ENCODE measurements around the gene PHF21A.

PHF21A gene

GRCh38 chr11:46050003-46050461 is 71.2 kb downstream of the PHF21A start:
- Histone ChIP-seq H3K27ac (ENCODE audit: low read depth, low read length) (peak overlapping the region; percentile 15), H3K9me3 (ENCODE audit: low read length) (no peaks in the 10 kb centered on the region), H3K27me3 (ENCODE audit: control insufficient read depth in 1 of 2, insufficient read depth in 2 of 2, low read length in 2 of 2) (no peaks in the 10 kb centered on the region), H3K4me3 (ENCODE audit: low read depth in 1 of 2, low read length in 2 of 2) (no peak overlapping the region), H3K9ac (ENCODE audit: low read length) (no peak overlapping the region), H3K36me3 (ENCODE audit: insufficient read depth, low read length) (no peaks in the 10 kb centered on the region), H3K4me1 (ENCODE audit: insufficient read depth, low read length) (peaks cover 28% of the 10 kb centered on the region)

- Histone ChIP-seq H3K27ac (ENCODE audit: low read depth, low read length) (no peak overlapping the region), H3K9ac (ENCODE audit: low read length) (no peak overlapping the region), H3K9me3 (ENCODE audit: low read length) (no peaks in the 10 kb centered on the region), H3K4me1 (ENCODE audit: insufficient read depth, low read length) (peaks cover 28% of the 10 kb centered on the region), H3K27me3 (ENCODE audit: control insufficient read depth in 1 of 2, insufficient read depth in 2 of 2, low read length in 2 of 2) (no peaks in the 10 kb centered on the region), H3K36me3 (ENCODE audit: insufficient read depth, low read length) (no peaks in the 10 kb centered on the region), H3K4me3 (ENCODE audit: low read depth in 1 of 2, low read length in 2 of 2) (no peak overlapping the region)
Observed at GRCh38 chr11:46049325-46049897, 71.8 kb downstream of the PHF21A start.

GRCh38 chr11:46048198-46048597 is 73.1 kb downstream of the PHF21A start:
- Histone ChIP-seq H3K9ac (ENCODE audit: low read length) (no peak overlapping the region), H3K36me3 (ENCODE audit: insufficient read depth, low read length) (no peaks in the 10 kb centered on the region), H3K4me1 (ENCODE audit: insufficient read depth, low read length) (peaks cover 34% of the 10 kb centered on the region), H3K27me3 (ENCODE audit: control insufficient read depth in 1 of 2, insufficient read depth in 2 of 2, low read length in 2 of 2) (no peaks in the 10 kb centered on the region), H3K4me3 (ENCODE audit: low read depth in 1 of 2, low read length in 2 of 2) (no peak overlapping the region), H3K27ac (ENCODE audit: low read depth, low read length) (no peak overlapping the region), H3K9me3 (ENCODE audit: low read length) (no peaks in the 10 kb centered on the region)

GRCh38 chr11:46047520-46047919 is 73.7 kb downstream of the PHF21A start:
- Histone ChIP-seq H3K9ac (ENCODE audit: low read length) (no peak overlapping the region), H3K36me3 (ENCODE audit: insufficient read depth, low read length) (no peaks in the 10 kb centered on the region), H3K27ac (ENCODE audit: low read depth, low read length) (no peak overlapping the region), H3K27me3 (ENCODE audit: control insufficient read depth in 1 of 2, insufficient read depth in 2 of 2, low read length in 2 of 2) (no peaks in the 10 kb centered on the region), H3K4me3 (ENCODE audit: low read depth in 1 of 2, low read length in 2 of 2) (no peak overlapping the region), H3K4me1 (ENCODE audit: insufficient read depth, low read length) (peaks cover 34% of the 10 kb centered on the region), H3K9me3 (ENCODE audit: low read length) (no peaks in the 10 kb centered on the region)

GRCh38 chr11:46045811-46046210 is 75.4 kb downstream of the PHF21A start:
- Histone ChIP-seq H3K4me1 (ENCODE audit: insufficient read depth, low read length) (peaks cover 24% of the 10 kb centered on the region), H3K36me3 (ENCODE audit: insufficient read depth, low read length) (no peaks in the 10 kb centered on the region), H3K27ac (ENCODE audit: low read depth, low read length) (no peak overlapping the region)

GRCh38 chr11:46044601-46045000 is 76.7 kb downstream of the PHF21A start:
- H3K27me3 ChIP-seq (ENCODE audit: control insufficient read depth in 1 of 2, insufficient read depth in 2 of 2, low read length in 2 of 2), result no peaks in the 10 kb centered on the region
- H3K9ac ChIP-seq (ENCODE audit: low read length), result no peak overlapping the region
- no peaks in the 10 kb centered on the region for H3K9me3 ChIP-seq (ENCODE audit: low read length)
- H3K4me1 ChIP-seq (ENCODE audit: insufficient read depth, low read length), result peaks cover 19% of the 10 kb centered on the region
- H3K27ac ChIP-seq (ENCODE audit: low read depth, low read length), result no peak overlapping the region
- no peaks in the 10 kb centered on the region for H3K36me3 ChIP-seq (ENCODE audit: insufficient read depth, low read length)
- H3K4me3 ChIP-seq (ENCODE audit: low read depth in 1 of 2, low read length in 2 of 2), result no peak overlapping the region

More at GRCh38 chr11:46045811-46046210, 75.4 kb downstream of the PHF21A start:
- Histone ChIP-seq H3K9me3 (ENCODE audit: low read length) (no peaks in the 10 kb centered on the region), H3K4me3 (ENCODE audit: low read depth in 1 of 2, low read length in 2 of 2) (no peak overlapping the region), H3K27me3 (ENCODE audit: control insufficient read depth in 1 of 2, insufficient read depth in 2 of 2, low read length in 2 of 2) (no peaks in the 10 kb centered on the region), H3K9ac (ENCODE audit: low read length) (no peak overlapping the region)

GRCh38 chr11:46039990-46040389 is 81.3 kb downstream of the PHF21A start:
- H3K4me3 ChIP-seq (ENCODE audit: low read depth in 1 of 2, low read length in 2 of 2), result no peak overlapping the region
- peaks cover 13% of the 10 kb centered on the region for H3K4me1 ChIP-seq (ENCODE audit: insufficient read depth, low read length)
- no peak overlapping the region for H3K9ac ChIP-seq (ENCODE audit: low read length)
- no peaks in the 10 kb centered on the region for H3K36me3 ChIP-seq (ENCODE audit: insufficient read depth, low read length)
- no peak overlapping the region for H3K27ac ChIP-seq (ENCODE audit: low read depth, low read length)
- no peaks in the 10 kb centered on the region for H3K9me3 ChIP-seq (ENCODE audit: low read length)
- no peaks in the 10 kb centered on the region for H3K27me3 ChIP-seq (ENCODE audit: control insufficient read depth in 1 of 2, insufficient read depth in 2 of 2, low read length in 2 of 2)

GRCh38 chr11:46038529-46038928 is 82.7 kb downstream of the PHF21A start:
- Histone ChIP-seq H3K27ac (ENCODE audit: low read depth, low read length) (no peak overlapping the region), H3K4me3 (ENCODE audit: low read depth in 1 of 2, low read length in 2 of 2) (no peak overlapping the region), H3K36me3 (ENCODE audit: insufficient read depth, low read length) (no peaks in the 10 kb centered on the region), H3K27me3 (ENCODE audit: control insufficient read depth in 1 of 2, insufficient read depth in 2 of 2, low read length in 2 of 2) (no peaks in the 10 kb centered on the region), H3K4me1 (ENCODE audit: insufficient read depth, low read length) (peaks cover 11% of the 10 kb centered on the region), H3K9me3 (ENCODE audit: low read length) (no peaks in the 10 kb centered on the region), H3K9ac (ENCODE audit: low read length) (no peak overlapping the region)

GRCh38 chr11:46036969-46037368 is 84.3 kb downstream of the PHF21A start:
- Histone ChIP-seq H3K9me3 (ENCODE audit: low read length) (no peaks in the 10 kb centered on the region), H3K9ac (ENCODE audit: low read length) (no peak overlapping the region), H3K4me3 (ENCODE audit: low read depth in 1 of 2, low read length in 2 of 2) (no peak overlapping the region), H3K36me3 (ENCODE audit: insufficient read depth, low read length) (no peaks in the 10 kb centered on the region), H3K4me1 (ENCODE audit: insufficient read depth, low read length) (peaks cover 7% of the 10 kb centered on the region), H3K27ac (ENCODE audit: low read depth, low read length) (no peak overlapping the region), H3K27me3 (ENCODE audit: control insufficient read depth in 1 of 2, insufficient read depth in 2 of 2, low read length in 2 of 2) (no peaks in the 10 kb centered on the region)

GRCh38 chr11:46036009-46036408 is 85.2 kb downstream of the PHF21A start:
- Histone ChIP-seq H3K27ac (ENCODE audit: low read depth, low read length) (no peak overlapping the region), H3K27me3 (ENCODE audit: control insufficient read depth in 1 of 2, insufficient read depth in 2 of 2, low read length in 2 of 2) (no peaks in the 10 kb centered on the region), H3K4me1 (ENCODE audit: insufficient read depth, low read length) (peaks cover 7% of the 10 kb centered on the region), H3K36me3 (ENCODE audit: insufficient read depth, low read length) (no peaks in the 10 kb centered on the region), H3K4me3 (ENCODE audit: low read depth in 1 of 2, low read length in 2 of 2) (no peak overlapping the region), H3K9ac (ENCODE audit: low read length) (no peak overlapping the region), H3K9me3 (ENCODE audit: low read length) (no peaks in the 10 kb centered on the region)

GRCh38 chr11:46034041-46034440 is 87.2 kb downstream of the PHF21A start:
- no peaks in the 10 kb centered on the region for H3K36me3 ChIP-seq (ENCODE audit: insufficient read depth, low read length)
- no peaks in the 10 kb centered on the region for H3K9me3 ChIP-seq (ENCODE audit: low read length)
- H3K9ac ChIP-seq (ENCODE audit: low read length), result no peak overlapping the region
- H3K4me1 ChIP-seq (ENCODE audit: insufficient read depth, low read length), result no peaks in the 10 kb centered on the region
- H3K4me3 ChIP-seq (ENCODE audit: low read depth in 1 of 2, low read length in 2 of 2), result no peak overlapping the region
- H3K27me3 ChIP-seq (ENCODE audit: control insufficient read depth in 1 of 2, insufficient read depth in 2 of 2, low read length in 2 of 2), result no peaks in the 10 kb centered on the region
- H3K27ac ChIP-seq (ENCODE audit: low read depth, low read length), result no peak overlapping the region

- H3K4me3 ChIP-seq (ENCODE audit: low read depth in 1 of 2, low read length in 2 of 2), result no peak overlapping the region
- no peaks in the 10 kb centered on the region for H3K27me3 ChIP-seq (ENCODE audit: control insufficient read depth in 1 of 2, insufficient read depth in 2 of 2, low read length in 2 of 2)
- H3K4me1 ChIP-seq (ENCODE audit: insufficient read depth, low read length), result peaks cover 9% of the 10 kb centered on the region
- H3K36me3 ChIP-seq (ENCODE audit: insufficient read depth, low read length), result no peaks in the 10 kb centered on the region
- no peak overlapping the region for H3K9ac ChIP-seq (ENCODE audit: low read length)
- H3K9me3 ChIP-seq (ENCODE audit: low read length), result no peaks in the 10 kb centered on the region
- no peak overlapping the region for H3K27ac ChIP-seq (ENCODE audit: low read depth, low read length)
Observed at GRCh38 chr11:46026606-46027293, 94.5 kb downstream of the PHF21A start.

All from muscle layer of colon (tissue), 2 donors.